Osteoblast (primary cell): ENCODE data around the gene VMAC. TPM values are rescaled to one million over a fixed set of nuclear protein-coding genes. Genes with fewer than 3 reads are reported as not detected.

Experiments
- DNase-seq: peaks from one replicate; pipeline ENCODE4 v3.0.0; 2011; ENCODE audit warnings: low spot score, mixed read lengths; ENCODE audit not compliant: insufficient read length; ENCODE audit errors: missing footprints
- H2AFZ ChIP-seq: 2 replicates; pipeline ENCODE4 v1.6.0; 2011; ENCODE audit warnings: mild to moderate bottlenecking, low read length
- H3K27ac ChIP-seq: 2 replicates; pipeline ENCODE4 v1.5.1; 2011; ENCODE audit warnings: mild to moderate bottlenecking, low read depth, low read length, moderate library complexity
- H3K27me3 ChIP-seq: 2 replicates; pipeline ENCODE4 v1.6.0; 2012; ENCODE audit warnings: mild to moderate bottlenecking, control low read depth, inconsistent platforms, low read length, moderate library complexity; ENCODE audit not compliant: insufficient read depth
- H3K36me3 ChIP-seq: 2 replicates; pipeline ENCODE4 v1.5.1; 2011; ENCODE audit warnings: mild to moderate bottlenecking, low read length, control low read depth, moderate library complexity; ENCODE audit not compliant: insufficient read depth
- H3K4me1 ChIP-seq: 2 replicates; pipeline ENCODE4 v1.5.1; 2011; ENCODE audit warnings: mild to moderate bottlenecking, low read length, control low read depth, moderate library complexity; ENCODE audit not compliant: insufficient read depth
- H3K4me2 ChIP-seq: 2 replicates; pipeline ENCODE4 v1.6.0; 2011; ENCODE audit warnings: mild to moderate bottlenecking, low read length; ENCODE audit not compliant: insufficient read depth
- H3K4me3 ChIP-seq: fragments of 200-600 bp; sonication (generic); 3 replicates; pipeline ENCODE4 v1.5.1; 2012; ENCODE audit warnings: mild to moderate bottlenecking, low read length, inconsistent platforms; ENCODE audit not compliant: insufficient read depth
- H3K79me2 ChIP-seq: 2 replicates; pipeline ENCODE4 v1.6.0; 2012; ENCODE audit warnings: mild to moderate bottlenecking, low read length, control low read depth, inconsistent platforms; ENCODE audit not compliant: insufficient read depth
- H3K9me3 ChIP-seq: 2 replicates; pipeline ENCODE4 v1.5.1; 2011; ENCODE audit warnings: low read depth, low read length, control low read depth
- H4K20me1 ChIP-seq: 2 replicates; pipeline ENCODE4 v1.6.0; 2012; ENCODE audit warnings: mild to moderate bottlenecking, low read length, control low read depth; ENCODE audit not compliant: insufficient read depth
- CTCF ChIP-seq: IDR thresholded peaks from 2 replicates; pipeline ENCODE4 v1.5.1; 2011; ENCODE audit warnings: mild to moderate bottlenecking, low read depth, low read length, moderate library complexity; ENCODE audit errors: extremely low read depth
- total RNA-seq: library from RNA; depleted of rRNA; stranded (reverse); fragments of >200 nt; gene quantifications from 2 replicates; pipeline ENCODE4 v1.2.3, GENCODE V29; 2012

The VMAC gene
- total RNA-seq, 1 donor, result 12.3 TPM

GRCh38 chr19:5953680-5954213 lies 49.1 kb downstream of the VMAC start:
- DNase-seq, result peak; percentile 88
- Histone ChIP-seq H3K27me3 (no peaks in the 10 kb centered on the region), H2AFZ (peak overlapping the region; percentile 10), H3K9me3 (no peaks in the 10 kb centered on the region), H3K4me3 (peak overlapping the region; percentile 32), H3K4me2 (peak overlapping the region; percentile 70), H4K20me1 (peaks cover 58% of the 10 kb centered on the region), H3K79me2 (peaks cover 82% of the 10 kb centered on the region), H3K27ac (peak overlapping the region; percentile 84), H3K4me1 (peaks cover 35% of the 10 kb centered on the region), H3K36me3 (peaks cover 15% of the 10 kb centered on the region)
- TF ChIP-seq CTCF, result no peak

GRCh38 chr19:5954293-5954692 lies 49.6 kb downstream of the VMAC start:
- H4K20me1 ChIP-seq, result peaks cover 62% of the 10 kb centered on the region

GRCh38 chr19:5955636-5955935 lies 50.9 kb downstream of the VMAC start:
- TF ChIP-seq CTCF, result no peak
- peak; percentile 81 for DNase-seq

More at GRCh38 chr19:5954293-5954692, 49.6 kb downstream of the VMAC start:
- peaks cover 35% of the 10 kb centered on the region for H3K4me1 ChIP-seq
- H3K36me3 ChIP-seq, result peaks cover 15% of the 10 kb centered on the region
- peak; percentile 72 for DNase-seq
- H3K27ac ChIP-seq, result peak overlapping the region; percentile 84
- H3K27me3 ChIP-seq, result no peaks in the 10 kb centered on the region
- H3K4me2 ChIP-seq, result peak overlapping the region; percentile 70
- TF ChIP-seq CTCF, result no peak
- H3K79me2 ChIP-seq, result peaks cover 82% of the 10 kb centered on the region
- H3K4me3 ChIP-seq, result no peak overlapping the region
- no peak overlapping the region for H2AFZ ChIP-seq
- H3K9me3 ChIP-seq, result no peaks in the 10 kb centered on the region

GRCh38 chr19:5956323-5956722 lies 51.7 kb downstream of the VMAC start:
- H2AFZ ChIP-seq, result no peak overlapping the region
- H4K20me1 ChIP-seq, result peaks cover 69% of the 10 kb centered on the region
- H3K36me3 ChIP-seq, result peaks cover 5% of the 10 kb centered on the region
- TF ChIP-seq CTCF, result no peak
- no peak overlapping the region for H3K27ac ChIP-seq
- H3K4me3 ChIP-seq, result no peak overlapping the region
- no peaks in the 10 kb centered on the region for H3K27me3 ChIP-seq
- peaks cover 35% of the 10 kb centered on the region for H3K4me1 ChIP-seq
- peaks cover 82% of the 10 kb centered on the region for H3K79me2 ChIP-seq
- H3K9me3 ChIP-seq, result no peaks in the 10 kb centered on the region
- peak; percentile 31 for DNase-seq
- no peak overlapping the region for H3K4me2 ChIP-seq

More at GRCh38 chr19:5955636-5955935, 50.9 kb downstream of the VMAC start:
- Histone ChIP-seq H3K79me2 (peaks cover 82% of the 10 kb centered on the region), H3K27me3 (no peaks in the 10 kb centered on the region), H3K36me3 (peaks cover 7% of the 10 kb centered on the region), H3K27ac (peak overlapping the region; percentile 84), H3K4me3 (no peak overlapping the region), H2AFZ (no peak overlapping the region), H3K4me2 (no peak overlapping the region), H3K4me1 (peaks cover 35% of the 10 kb centered on the region), H4K20me1 (peaks cover 64% of the 10 kb centered on the region), H3K9me3 (no peaks in the 10 kb centered on the region)
